PC-9 (cell line): ENCODE measurements around the gene CSNK1A1L. TPM values are rescaled to one million over a fixed set of nuclear protein-coding genes. Genes with fewer than 3 reads are reported as not detected.

Source experiments
- Bru-seq: library from RNA; stranded (reverse); fragments of 400-500 nt; gene quantifications from one replicate; lab custom pipeline; 2021; lab: Mats Ljungman, UMichigan
- BruChase-seq, 2 experiments: library from RNA; stranded (reverse); fragments of 400-500 nt; gene quantifications; one replicate each; lab custom pipeline; 2021; lab: Mats Ljungman, UMichigan
- BruUV-seq: library from RNA; stranded (reverse); fragments of 400-500 nt; replicated peaks from 2 replicates; lab custom pipeline; 2021; lab: Mats Ljungman, UMichigan
- CTCF ChIA-PET: fragments of 300-600 bp; sonication (Branson Sonifier 250); formaldehyde crosslinking; loops from one replicate; lab custom pipeline; 2022; ENCODE audit warnings: antibody characterized with exemption; lab: Charles Lee
- POLR2A ChIA-PET: fragments of 300-600 bp; sonication (Branson Sonifier 250); formaldehyde crosslinking; loops from one replicate; lab custom pipeline; 2022; ENCODE audit warnings: antibody characterized with exemption; ENCODE audit not compliant: unreplicated experiment; lab: Charles Lee
- DNase-seq, 2 experiments: peaks; one replicate each; pipeline versions ENCODE4 v3.0.0 to v3.0.0-alpha.2; 2015 to 2022; ENCODE audit warnings: mixed read lengths in 1 of 2
- H2AFZ ChIP-seq: fragments of 200-600 bp; sonication (generic); 2 replicates; pipeline ENCODE4 v1.8.1; 2017; ENCODE audit warnings: antibody characterized with exemption
- H3F3A ChIP-seq: fragments of 200-600 bp; sonication (generic); 2 replicates; pipeline ENCODE4 v1.8.1; 2017; ENCODE audit warnings: antibody characterized with exemption, mild to moderate bottlenecking, low read depth; ENCODE audit not compliant: insufficient read depth
- H3K27ac ChIP-seq: fragments of 200-600 bp; sonication (generic); 2 replicates; pipeline ENCODE4 v1.6.1; 2016; ENCODE audit warnings: mixed run types
- H3K27me3 ChIP-seq: fragments of 200-600 bp; sonication (generic); 2 replicates; pipeline ENCODE4 v1.6.1; 2016; ENCODE audit warnings: low read depth, mixed run types; ENCODE audit not compliant: insufficient read depth
- H3K36me3 ChIP-seq: fragments of 200-600 bp; sonication (generic); 2 replicates; pipeline ENCODE4 v1.6.1; 2016; ENCODE audit warnings: low read depth, mixed run types
- H3K4me1 ChIP-seq: fragments of 200-600 bp; sonication (generic); replicated peaks from 2 replicates; pipeline ENCODE4 v1.6.1; 2016; ENCODE audit warnings: mixed run types; ENCODE audit not compliant: insufficient read depth
- H3K4me2 ChIP-seq: fragments of 200-600 bp; sonication (generic); 2 replicates; pipeline ENCODE4 v1.6.1; 2017; ENCODE audit warnings: mixed run types
- H3K4me3 ChIP-seq: fragments of 200-600 bp; sonication (generic); 2 replicates; pipeline ENCODE4 v1.6.1; 2016; ENCODE audit warnings: mixed run types
- H3K79me2 ChIP-seq: fragments of 200-600 bp; sonication (generic); 2 replicates; pipeline ENCODE4 v1.6.1; 2017; ENCODE audit warnings: low read depth, mixed run types
- H3K9me2 ChIP-seq: fragments of 200-600 bp; sonication (generic); 2 replicates; pipeline ENCODE4 v1.8.1; 2017; ENCODE audit warnings: mild to moderate bottlenecking; ENCODE audit not compliant: insufficient read depth
- H3K9me3 ChIP-seq: fragments of 200-600 bp; sonication (generic); 2 replicates; pipeline ENCODE4 v1.8.1; 2016; ENCODE audit warnings: low read depth; ENCODE audit not compliant: insufficient read depth
- H4K20me1 ChIP-seq: fragments of 200-600 bp; sonication (generic); 2 replicates; pipeline ENCODE4 v1.8.1; 2017; ENCODE audit not compliant: insufficient read depth
- CTCF ChIP-seq: fragments of 200-600 bp; sonication (generic); conservative IDR thresholded peaks from 2 replicates; pipeline ENCODE4 v1.6.1; 2017; ENCODE audit warnings: mixed run types, antibody characterized with exemption, mild to moderate bottlenecking, moderate library complexity
- EZH2 ChIP-seq: fragments of 200-600 bp; sonication (generic); IDR thresholded peaks from 2 replicates; pipeline ENCODE4 v1.8.0; 2017; ENCODE audit warnings: antibody characterized with exemption, low read depth
- intact Hi-C: fragments of 100-400 bp; cut with micrococcal nuclease; formaldehyde crosslinking; loops from one replicate; pipeline ENCODE4 v1.10.0; 2022; ENCODE audit not compliant: unreplicated experiment
- long read RNA-seq: library from polyadenylated mRNA; stranded (forward); transcript quantifications from one replicate; pipeline ENCODE4 v2.0.0, GENCODE V29; 2022
- total RNA-seq: library from RNA; stranded (reverse); gene quantifications from 2 replicates; pipeline ENCODE4 v1.2.3, GENCODE V29; 2021

CSNK1A1L gene
- total RNA-seq = not detected in 2 replicates
- not detected for Bru-seq, nascent RNA
- BruChase-seq, experiment 1, labeled RNA remaining after a 2-hour chase = not detected
- BruChase-seq, experiment 2, labeled RNA remaining after a 6-hour chase = not detected
- long read RNA-seq = 0 reads

DNA sequence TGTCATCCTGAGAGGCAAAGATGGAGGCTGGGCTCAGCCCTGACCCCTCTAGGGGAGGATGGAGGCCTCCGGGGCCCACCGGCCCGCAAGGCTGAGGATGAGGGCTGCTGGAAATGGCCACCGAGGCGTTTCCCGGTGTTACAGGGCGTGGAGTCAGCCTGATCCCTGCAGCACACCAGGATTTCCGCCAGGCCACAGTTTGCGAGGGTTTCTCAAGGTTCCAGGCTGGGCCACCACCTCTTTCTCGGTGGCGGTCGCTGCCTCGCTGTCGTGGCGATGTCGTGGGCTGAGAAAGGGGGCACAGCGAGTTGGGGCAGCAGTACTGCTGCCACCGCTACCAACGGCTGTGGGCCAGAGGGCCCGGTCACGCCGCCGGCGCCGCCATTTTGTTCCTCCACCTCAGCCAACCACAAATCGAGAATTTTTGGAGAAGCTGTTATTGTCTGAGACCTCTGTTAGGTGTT, at the start of gene CSNK1A1L:
Gene CSNK1A1L, minus strand, starts transcription at position 414 of the 464 bp plus-strand sequence. Its CDS starts 408 bp downstream, at position 6.
- BruUV-seq = no TSS peak
- Histone ChIP-seq H3K36me3 (no peaks in the 10 kb centered on the region), H3K27me3 (no peaks in the 10 kb centered on the region), H3K4me1 (no peaks in the 10 kb centered on the region), H3K9me3 (no peaks in the 10 kb centered on the region), H3K4me3 (no peak within 1 kb of the TSS), H3F3A (no peaks in the 10 kb centered on the region), H3K9me2 (no peaks in the 10 kb centered on the region), H3K27ac (no peak within 1 kb of the TSS), H3K79me2 (no peaks in the 10 kb centered on the region), H3K4me2 (no peak within 1 kb of the TSS), H2AFZ (no peak within 1 kb of the TSS), H4K20me1 (no peaks in the 10 kb centered on the region)
- intact Hi-C loops = loop anchor here (5.0 kb wide), 1 partner anchor 942 kb away; no protein-coding TSS in a partner anchor
- TF ChIP-seq EZH2 (no peak), CTCF (no peak)
- CTCF ChIA-PET = no interaction called here
- POLR2A ChIA-PET = no interaction called here
- DNase-seq = no peak

DNA sequence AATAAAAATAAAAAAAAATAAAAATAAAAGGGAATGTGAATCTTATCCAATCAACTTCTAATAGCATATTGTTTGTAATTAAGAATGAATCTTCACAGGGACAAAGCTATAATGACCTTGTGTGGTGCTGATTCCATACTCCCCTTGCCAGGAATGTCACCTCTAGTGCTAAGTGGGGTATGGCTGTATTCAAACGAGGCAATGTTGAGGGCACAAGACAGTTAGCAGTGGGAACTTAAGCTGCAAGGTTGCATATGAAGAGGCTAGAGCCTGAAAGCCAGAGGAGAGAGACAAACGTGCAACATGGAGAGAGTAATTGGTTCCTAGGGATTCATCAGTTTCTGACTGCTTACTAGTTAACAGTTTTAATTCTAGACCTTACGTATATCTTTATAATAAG, 43.9 kb upstream of the CSNK1A1L start:
- Histone ChIP-seq H3K9me3 (no peaks in the 10 kb centered on the region), H3K4me2 (no peak overlapping the region), H4K20me1 (no peaks in the 10 kb centered on the region), H3F3A (no peaks in the 10 kb centered on the region), H3K4me3 (no peak overlapping the region), H3K36me3 (no peaks in the 10 kb centered on the region), H2AFZ (no peak overlapping the region), H3K27ac (no peak overlapping the region), H3K4me1 (no peaks in the 10 kb centered on the region), H3K27me3 (no peaks in the 10 kb centered on the region), H3K9me2 (no peaks in the 10 kb centered on the region), H3K79me2 (no peaks in the 10 kb centered on the region)
- POLR2A ChIA-PET = interaction anchor here (0.7 kb wide), 1 partner anchor 740 kb away, joined by 6 read pairs; no protein-coding TSS in a partner anchor
- intact Hi-C loops = no loop called here
- CTCF ChIA-PET = no interaction called here
- DNase-seq = no peak
- TF ChIP-seq EZH2 (no peak), CTCF (no peak)
- BruUV-seq = no TSS peak

DNA sequence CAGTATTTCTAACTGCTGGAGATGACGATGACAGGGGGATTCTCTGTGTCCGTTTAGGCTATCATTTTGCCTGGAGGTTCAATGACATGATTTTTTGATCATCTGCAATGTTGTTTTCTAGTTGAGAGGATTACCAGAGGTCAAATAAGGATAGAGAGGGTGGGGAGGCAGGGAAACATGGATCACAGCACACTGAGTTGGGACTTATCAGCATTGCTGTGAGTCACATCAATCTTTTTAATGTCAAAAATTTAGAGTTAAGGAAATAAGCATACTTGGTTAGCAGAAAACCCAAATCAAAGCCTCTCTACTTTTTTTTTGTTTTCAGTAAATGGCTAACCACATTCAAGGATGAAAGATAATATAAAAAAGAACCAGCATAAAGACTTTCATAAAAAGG, 43.0 kb upstream of the CSNK1A1L start:
- CTCF ChIA-PET = interaction anchor here (0.6 kb wide), 1 partner anchor 466 kb away, joined by 7 read pairs; no protein-coding TSS in a partner anchor
- no peak overlapping the region for H3K4me3 ChIP-seq
- no peak for DNase-seq
- H3K36me3 ChIP-seq = no peaks in the 10 kb centered on the region
- H2AFZ ChIP-seq = no peak overlapping the region
- no peak overlapping the region for H3K27ac ChIP-seq
- no peaks in the 10 kb centered on the region for H3K79me2 ChIP-seq
- no peak overlapping the region for H3K4me2 ChIP-seq
- intact Hi-C loops = no loop called here
- no peaks in the 10 kb centered on the region for H3K9me2 ChIP-seq
- no peaks in the 10 kb centered on the region for H4K20me1 ChIP-seq
- no peaks in the 10 kb centered on the region for H3K9me3 ChIP-seq
- TF ChIP-seq EZH2 (no peak), CTCF (no peak)
- no peaks in the 10 kb centered on the region for H3F3A ChIP-seq
- POLR2A ChIA-PET = no interaction called here
- H3K4me1 ChIP-seq = no peaks in the 10 kb centered on the region
- no TSS peak for BruUV-seq
- H3K27me3 ChIP-seq = no peaks in the 10 kb centered on the region
